22Rv1 (cell line): ENCODE results near the gene DTX2.
"Not testable (repeated sequence)": the region's sequence is repeated elsewhere in the genome, so short reads cannot be mapped to it uniquely, and the experiment has no call there.

ENCODE experiments used
- H3K27ac ChIP-seq: fragments of 450-650 bp; 2 replicates; pipeline ENCODE4 v1.5.1; 2017

DTX2 gene

GRCh38 chr7:76445577-76446008 is 15.9 kb upstream of the DTX2 start:
- not testable (repeated sequence) for H3K27ac ChIP-seq

GRCh38 chr7:76457017-76457416 is 4.5 kb upstream of the DTX2 start:
- not testable (repeated sequence) for H3K27ac ChIP-seq

- H3K27ac ChIP-seq, result not testable (repeated sequence)
Measured at GRCh38 chr7:76458504-76458903, 3.0 kb upstream of the DTX2 start.

- H3K27ac ChIP-seq, result not testable (repeated sequence)
Measured at GRCh38 chr7:76460767-76461166, 742 bp upstream of the DTX2 start.

- not testable (repeated sequence) for H3K27ac ChIP-seq
Measured at GRCh38 chr7:76462271-76462882, 868 bp downstream of the DTX2 start.

GRCh38 chr7:76464959-76465358 is 3.5 kb downstream of the DTX2 start:
- not testable (repeated sequence) for H3K27ac ChIP-seq

- H3K27ac ChIP-seq, result not testable (repeated sequence)
Measured at GRCh38 chr7:76465950-76466349, 4.4 kb downstream of the DTX2 start.

GRCh38 chr7:76467743-76468404 is 6.4 kb downstream of the DTX2 start:
- H3K27ac ChIP-seq, result not testable (repeated sequence)

GRCh38 chr7:76471556-76472221 is 10.2 kb downstream of the DTX2 start:
- not testable (repeated sequence) for H3K27ac ChIP-seq

GRCh38 chr7:76473097-76473496 is 11.6 kb downstream of the DTX2 start:
- H3K27ac ChIP-seq, result not testable (repeated sequence)

GRCh38 chr7:76476280-76476679 is 14.8 kb downstream of the DTX2 start:
- H3K27ac ChIP-seq, result not testable (repeated sequence)

GRCh38 chr7:76476742-76477474 is 15.4 kb downstream of the DTX2 start:
- H3K27ac ChIP-seq, result not testable (repeated sequence)

- H3K27ac ChIP-seq, result not testable (repeated sequence)
Measured at GRCh38 chr7:76479628-76480027, 18.1 kb downstream of the DTX2 start.

GRCh38 chr7:76480403-76481253 is 19.1 kb downstream of the DTX2 start:
- H3K27ac ChIP-seq, result not testable (repeated sequence)

GRCh38 chr7:76482660-76483059 is 21.2 kb downstream of the DTX2 start:
- not testable (repeated sequence) for H3K27ac ChIP-seq

GRCh38 chr7:76483081-76483480 is 21.6 kb downstream of the DTX2 start:
- H3K27ac ChIP-seq, result not testable (repeated sequence)

GRCh38 chr7:76484456-76484855 is 22.9 kb downstream of the DTX2 start:
- H3K27ac ChIP-seq, result not testable (repeated sequence)

- H3K27ac ChIP-seq, result not testable (repeated sequence)
Measured at GRCh38 chr7:76485822-76486610, 24.5 kb downstream of the DTX2 start.

GRCh38 chr7:76486618-76487017 is 25.1 kb downstream of the DTX2 start:
- H3K27ac ChIP-seq, result not testable (repeated sequence)

- H3K27ac ChIP-seq, result not testable (repeated sequence)
Measured at GRCh38 chr7:76487969-76488368, 26.5 kb downstream of the DTX2 start.

GRCh38 chr7:76492139-76492538 is 30.6 kb downstream of the DTX2 start:
- H3K27ac ChIP-seq, result not testable (repeated sequence)
